GM23338 (cell line): ENCODE measurements around the gene RBM38. TPM values are rescaled to one million over a fixed set of nuclear protein-coding genes. Genes with fewer than 3 reads are reported as not detected.

Experiments used
- ATAC-seq: fragments of 200-7000 bp; cut with Tn5 transposase; 3 replicates; pipeline ENCODE4 v1.9.1; 2020
- DNase-seq: peaks from one replicate; pipeline ENCODE4 v3.0.0-alpha.2; 2015; ENCODE audit warnings: low spot score
- H2AFZ ChIP-seq: fragments of 200-600 bp; sonication (generic); 2 replicates; pipeline ENCODE4 v1.8.0; 2016; ENCODE audit warnings: antibody characterized with exemption, mild to moderate bottlenecking, moderate library complexity
- H3F3A ChIP-seq: fragments of 200-600 bp; sonication (generic); replicated peaks from 2 replicates; pipeline ENCODE4 v1.8.0; 2017; ENCODE audit warnings: antibody characterized with exemption, mixed run types, low read depth
- H3K27ac ChIP-seq: fragments of 200-600 bp; sonication (generic); 2 replicates; pipeline ENCODE4 v1.6.1; 2016; ENCODE audit warnings: low read depth
- H3K27me3 ChIP-seq: fragments of 200-600 bp; sonication (generic); 2 replicates; pipeline ENCODE4 v1.8.0; 2016; ENCODE audit warnings: mild to moderate bottlenecking, mixed run types, moderate library complexity; ENCODE audit not compliant: insufficient read depth
- H3K36me3 ChIP-seq: fragments of 200-600 bp; sonication (generic); 2 replicates; pipeline ENCODE4 v1.8.0; 2016; ENCODE audit warnings: mild to moderate bottlenecking; ENCODE audit not compliant: insufficient read depth
- H3K4me1 ChIP-seq: fragments of 200-600 bp; sonication (generic); 2 replicates; pipeline ENCODE4 v1.8.0; 2016; ENCODE audit warnings: mild to moderate bottlenecking, moderate library complexity; ENCODE audit not compliant: insufficient read depth
- H3K4me2 ChIP-seq: fragments of 200-600 bp; sonication (generic); 2 replicates; pipeline ENCODE4 v1.7.1; 2017; ENCODE audit warnings: mixed run types
- H3K4me3 ChIP-seq: fragments of 200-600 bp; sonication (generic); 2 replicates; pipeline ENCODE4 v1.6.1; 2016; ENCODE audit warnings: mixed run types
- H3K79me2 ChIP-seq: fragments of 200-600 bp; sonication (generic); replicated peaks from 2 replicates; pipeline ENCODE4 v1.8.0; 2017; ENCODE audit warnings: mild to moderate bottlenecking; ENCODE audit not compliant: insufficient read depth
- H3K9me2 ChIP-seq: fragments of 200-600 bp; sonication (generic); 2 replicates; pipeline ENCODE4 v1.8.0; 2017; ENCODE audit not compliant: insufficient read depth
- H4K20me1 ChIP-seq: fragments of 200-600 bp; sonication (generic); replicated peaks from 2 replicates; pipeline ENCODE4 v1.8.0; 2017; ENCODE audit warnings: mild to moderate bottlenecking; ENCODE audit not compliant: insufficient read depth
- H3K27ac Mint-ChIP-seq: 2 replicates; pipeline ENCODE4 v1.8.0; 2020; ENCODE audit warnings: inconsistent platforms, mild to moderate bottlenecking, moderate library complexity, mixed read lengths
- H3K27me3 Mint-ChIP-seq: 3 replicates; pipeline ENCODE4 v1.8.0; 2022; ENCODE audit warnings: low read depth, mild to moderate bottlenecking, moderate library complexity, mixed read lengths, inconsistent platforms; ENCODE audit not compliant: insufficient read depth, poor library complexity
- H3K36me3 Mint-ChIP-seq: 3 replicates; pipeline ENCODE4 v1.8.0; 2021; ENCODE audit warnings: low read depth, mild to moderate bottlenecking, inconsistent platforms, moderate library complexity, mixed read lengths
- H3K4me1 Mint-ChIP-seq: 3 replicates; pipeline ENCODE4 v1.8.0; 2020; ENCODE audit warnings: mild to moderate bottlenecking, inconsistent platforms, mixed read lengths
- H3K4me3 Mint-ChIP-seq: 3 replicates; pipeline ENCODE4 v1.8.0; 2021; ENCODE audit warnings: moderate library complexity, mild to moderate bottlenecking, inconsistent platforms, mixed read lengths
- H3K9me3 Mint-ChIP-seq: 3 replicates; pipeline ENCODE4 v1.8.0; 2020; ENCODE audit warnings: moderate library complexity, mild to moderate bottlenecking, inconsistent platforms, mixed read lengths
- CREB1 ChIP-seq: fragments of 250-450 bp; sonication (Bioruptor Pico); IDR thresholded peaks from 2 replicates; pipeline ENCODE4 v1.5.0; 2020; ENCODE audit warnings: low read depth, mild to moderate bottlenecking, moderate library complexity
- EZH2 ChIP-seq: fragments of 200-600 bp; sonication (generic); IDR thresholded peaks from one replicate; pipeline ENCODE4 v1.8.0; 2017; ENCODE audit warnings: antibody characterized with exemption, mild to moderate bottlenecking, low read depth; ENCODE audit not compliant: unreplicated experiment
- EZH2phosphoT487 ChIP-seq: fragments of 200-600 bp; sonication (generic); IDR thresholded peaks from one replicate; pipeline ENCODE4 v1.8.1; 2018; ENCODE audit warnings: antibody characterized with exemption; ENCODE audit not compliant: unreplicated experiment
- JUNB ChIP-seq: IDR thresholded peaks from one replicate; pipeline ENCODE4 v1.6.1; 2016; ENCODE audit warnings: antibody characterized with exemption; ENCODE audit not compliant: unreplicated experiment
- NANOG ChIP-seq: IDR thresholded peaks from 2 replicates; pipeline ENCODE4 v1.6.1; 2016; ENCODE audit warnings: antibody characterized with exemption, borderline replicate concordance
- POLR2AphosphoS5 ChIP-seq: IDR thresholded peaks from 2 replicates; pipeline ENCODE4 v1.6.1; 2016; ENCODE audit warnings: antibody characterized with exemption, low read depth
- STAT1 ChIP-seq: IDR thresholded peaks from one replicate; pipeline ENCODE4 v1.6.1; 2016; ENCODE audit warnings: antibody characterized with exemption; ENCODE audit not compliant: unreplicated experiment
- ZNF114 ChIP-seq: fragments of 250-450 bp; sonication (Bioruptor Pico); IDR thresholded peaks from 2 replicates; pipeline ENCODE4 v1.5.0; 2020; ENCODE audit warnings: mild to moderate bottlenecking, moderate library complexity
- ZNF331 ChIP-seq: fragments of 250-450 bp; sonication (Bioruptor Pico); IDR thresholded peaks from 2 replicates; pipeline ENCODE4 v1.5.0; 2020; ENCODE audit warnings: low read depth, mild to moderate bottlenecking, moderate library complexity
- polyA plus RNA-seq: library from polyadenylated mRNA; unstranded; fragments of >200 nt; fragmentation: Nextera tagmentation; extraction: Ambion mirVana; gene quantifications from 2 replicates; pipeline ENCODE4 v1.2.1, GENCODE V29; 2016
- total RNA-seq: library from RNA; depleted of rRNA; stranded (reverse); fragments of >200 nt; shearing (Covaris generic); gene quantifications from 2 replicates; pipeline ENCODE4 v1.2.3, GENCODE V29; 2014
- TF ChIP-seq, protein P1 (sequence below): fragments of 250-450 bp; sonication (Bioruptor Pico); IDR thresholded peaks from 2 replicates; pipeline ENCODE4 v1.5.0; 2020; ENCODE audit warnings: mild to moderate bottlenecking, moderate library complexity
- TF ChIP-seq, protein P2 (sequence below): IDR thresholded peaks from 2 replicates; pipeline ENCODE4 v1.6.1; 2016; ENCODE audit warnings: antibody characterized with exemption
- TF ChIP-seq, protein P3 (sequence below): IDR thresholded peaks from one replicate; pipeline ENCODE4 v1.6.1; 2018; ENCODE audit warnings: antibody characterized with exemption; ENCODE audit not compliant: unreplicated experiment
- TF ChIP-seq, protein P4 (sequence below), 2 experiments: fragments of 200-600 bp in 1 of 2; sonication (generic) in 1 of 2; conservative IDR thresholded peaks; 2 replicates each; pipeline versions ENCODE4 v1.5.1 to v1.6.1; 2016 to 2017; ENCODE audit warnings: antibody characterized with exemption in 2 of 2, low read depth in 2 of 2, mild to moderate bottlenecking in 2 of 2, moderate library complexity in 1 of 2

The RBM38 gene
- total and polyA plus RNA-seq, 2 experiments from 2014 or later: 22.9 to 80.5 TPM

DNA sequence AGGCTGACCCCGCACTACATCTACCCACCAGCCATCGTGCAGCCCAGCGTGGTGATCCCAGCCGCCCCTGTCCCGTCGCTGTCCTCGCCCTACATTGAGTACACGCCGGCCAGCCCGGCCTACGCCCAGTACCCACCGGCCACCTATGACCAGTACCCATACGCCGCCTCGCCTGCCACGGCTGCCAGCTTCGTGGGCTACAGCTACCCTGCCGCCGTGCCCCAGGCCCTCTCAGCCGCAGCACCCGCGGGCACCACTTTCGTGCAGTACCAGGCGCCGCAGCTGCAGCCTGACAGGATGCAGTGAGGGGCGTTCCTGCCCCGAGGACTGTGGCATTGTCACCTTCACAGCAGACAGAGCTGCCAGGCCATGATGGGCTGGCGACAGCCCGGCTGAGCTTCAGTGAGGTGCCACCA lies 16.4 kb downstream of the RBM38 start:
- Histone ChIP-seq H3K4me3 (no peak overlapping the region), H2AFZ (no peak overlapping the region), H3F3A (no peaks in the 10 kb centered on the region), H3K27me3 (no peaks in the 10 kb centered on the region), H4K20me1 (peaks cover 2% of the 10 kb centered on the region; the same call in 1 of the 2 replicates), H3K27ac (no peak overlapping the region), H3K4me1 (no peaks in the 10 kb centered on the region), H3K36me3 (peaks cover 10% of the 10 kb centered on the region; the same call in 1 of the 2 replicates), H3K79me2 (peaks cover 5% of the 10 kb centered on the region), H3K4me2 (no peak overlapping the region), H3K9me2 (no peaks in the 10 kb centered on the region)
- Mint-ChIP-seq H3K9me3 (no peaks in the 10 kb centered on the region), H3K4me1 (no peaks in the 10 kb centered on the region), H3K4me3 (no peak overlapping the region), H3K27me3 (peaks cover 7% of the 10 kb centered on the region), H3K27ac (no peak overlapping the region), H3K36me3 (peaks cover 31% of the 10 kb centered on the region; the same call in 2 of the 3 replicates)
- TF ChIP-seq, protein P1, sequence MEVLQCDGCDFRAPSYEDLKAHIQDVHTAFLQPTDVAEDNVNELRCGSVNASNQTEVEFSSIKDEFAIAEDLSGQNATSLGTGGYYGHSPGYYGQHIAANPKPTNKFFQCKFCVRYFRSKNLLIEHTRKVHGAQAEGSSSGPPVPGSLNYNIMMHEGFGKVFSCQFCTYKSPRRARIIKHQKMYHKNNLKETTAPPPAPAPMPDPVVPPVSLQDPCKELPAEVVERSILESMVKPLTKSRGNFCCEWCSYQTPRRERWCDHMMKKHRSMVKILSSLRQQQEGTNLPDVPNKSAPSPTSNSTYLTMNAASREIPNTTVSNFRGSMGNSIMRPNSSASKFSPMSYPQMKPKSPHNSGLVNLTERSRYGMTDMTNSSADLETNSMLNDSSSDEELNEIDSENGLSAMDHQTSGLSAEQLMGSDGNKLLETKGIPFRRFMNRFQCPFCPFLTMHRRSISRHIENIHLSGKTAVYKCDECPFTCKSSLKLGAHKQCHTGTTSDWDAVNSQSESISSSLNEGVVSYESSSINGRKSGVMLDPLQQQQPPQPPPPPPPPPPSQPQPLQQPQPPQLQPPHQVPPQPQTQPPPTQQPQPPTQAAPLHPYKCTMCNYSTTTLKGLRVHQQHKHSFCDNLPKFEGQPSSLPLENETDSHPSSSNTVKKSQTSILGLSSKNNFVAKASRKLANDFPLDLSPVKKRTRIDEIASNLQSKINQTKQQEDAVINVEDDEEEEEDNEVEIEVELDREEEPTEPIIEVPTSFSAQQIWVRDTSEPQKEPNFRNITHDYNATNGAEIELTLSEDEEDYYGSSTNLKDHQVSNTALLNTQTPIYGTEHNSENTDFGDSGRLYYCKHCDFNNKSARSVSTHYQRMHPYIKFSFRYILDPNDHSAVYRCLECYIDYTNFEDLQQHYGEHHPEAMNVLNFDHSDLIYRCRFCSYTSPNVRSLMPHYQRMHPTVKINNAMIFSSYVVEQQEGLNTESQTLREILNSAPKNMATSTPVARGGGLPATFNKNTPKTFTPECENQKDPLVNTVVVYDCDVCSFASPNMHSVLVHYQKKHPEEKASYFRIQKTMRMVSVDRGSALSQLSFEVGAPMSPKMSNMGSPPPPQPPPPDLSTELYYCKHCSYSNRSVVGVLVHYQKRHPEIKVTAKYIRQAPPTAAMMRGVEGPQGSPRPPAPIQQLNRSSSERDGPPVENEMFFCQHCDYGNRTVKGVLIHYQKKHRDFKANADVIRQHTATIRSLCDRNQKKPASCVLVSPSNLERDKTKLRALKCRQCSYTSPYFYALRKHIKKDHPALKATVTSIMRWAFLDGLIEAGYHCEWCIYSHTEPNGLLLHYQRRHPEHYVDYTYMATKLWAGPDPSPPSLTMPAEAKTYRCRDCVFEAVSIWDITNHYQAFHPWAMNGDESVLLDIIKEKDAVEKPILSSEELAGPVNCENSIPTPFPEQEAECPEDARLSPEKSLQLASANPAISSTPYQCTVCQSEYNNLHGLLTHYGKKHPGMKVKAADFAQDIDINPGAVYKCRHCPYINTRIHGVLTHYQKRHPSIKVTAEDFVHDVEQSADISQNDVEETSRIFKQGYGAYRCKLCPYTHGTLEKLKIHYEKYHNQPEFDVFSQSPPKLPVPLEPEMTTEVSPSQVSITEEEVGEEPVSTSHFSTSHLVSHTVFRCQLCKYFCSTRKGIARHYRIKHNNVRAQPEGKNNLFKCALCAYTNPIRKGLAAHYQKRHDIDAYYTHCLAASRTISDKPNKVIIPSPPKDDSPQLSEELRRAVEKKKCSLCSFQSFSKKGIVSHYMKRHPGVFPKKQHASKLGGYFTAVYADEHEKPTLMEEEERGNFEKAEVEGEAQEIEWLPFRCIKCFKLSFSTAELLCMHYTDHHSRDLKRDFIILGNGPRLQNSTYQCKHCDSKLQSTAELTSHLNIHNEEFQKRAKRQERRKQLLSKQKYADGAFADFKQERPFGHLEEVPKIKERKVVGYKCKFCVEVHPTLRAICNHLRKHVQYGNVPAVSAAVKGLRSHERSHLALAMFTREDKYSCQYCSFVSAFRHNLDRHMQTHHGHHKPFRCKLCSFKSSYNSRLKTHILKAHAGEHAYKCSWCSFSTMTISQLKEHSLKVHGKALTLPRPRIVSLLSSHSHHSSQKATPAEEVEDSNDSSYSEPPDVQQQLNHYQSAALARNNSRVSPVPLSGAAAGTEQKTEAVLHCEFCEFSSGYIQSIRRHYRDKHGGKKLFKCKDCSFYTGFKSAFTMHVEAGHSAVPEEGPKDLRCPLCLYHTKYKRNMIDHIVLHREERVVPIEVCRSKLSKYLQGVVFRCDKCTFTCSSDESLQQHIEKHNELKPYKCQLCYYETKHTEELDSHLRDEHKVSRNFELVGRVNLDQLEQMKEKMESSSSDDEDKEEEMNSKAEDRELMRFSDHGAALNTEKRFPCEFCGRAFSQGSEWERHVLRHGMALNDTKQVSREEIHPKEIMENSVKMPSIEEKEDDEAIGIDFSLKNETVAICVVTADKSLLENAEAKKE (CRISPR knock-in tag): no peak
- TF ChIP-seq ZNF114 (CRISPR knock-in tag) (no peak), POLR2AphosphoS5 (no peak), NANOG (no peak), STAT1 (no peak), CREB1 (no peak), ZNF331 (no peak), EZH2 (no peak), EZH2phosphoT487 (no peak), JUNB (no peak)
- TF ChIP-seq, protein P2, sequence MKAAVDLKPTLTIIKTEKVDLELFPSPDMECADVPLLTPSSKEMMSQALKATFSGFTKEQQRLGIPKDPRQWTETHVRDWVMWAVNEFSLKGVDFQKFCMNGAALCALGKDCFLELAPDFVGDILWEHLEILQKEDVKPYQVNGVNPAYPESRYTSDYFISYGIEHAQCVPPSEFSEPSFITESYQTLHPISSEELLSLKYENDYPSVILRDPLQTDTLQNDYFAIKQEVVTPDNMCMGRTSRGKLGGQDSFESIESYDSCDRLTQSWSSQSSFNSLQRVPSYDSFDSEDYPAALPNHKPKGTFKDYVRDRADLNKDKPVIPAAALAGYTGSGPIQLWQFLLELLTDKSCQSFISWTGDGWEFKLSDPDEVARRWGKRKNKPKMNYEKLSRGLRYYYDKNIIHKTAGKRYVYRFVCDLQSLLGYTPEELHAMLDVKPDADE: no peak
- TF ChIP-seq, protein P3, sequence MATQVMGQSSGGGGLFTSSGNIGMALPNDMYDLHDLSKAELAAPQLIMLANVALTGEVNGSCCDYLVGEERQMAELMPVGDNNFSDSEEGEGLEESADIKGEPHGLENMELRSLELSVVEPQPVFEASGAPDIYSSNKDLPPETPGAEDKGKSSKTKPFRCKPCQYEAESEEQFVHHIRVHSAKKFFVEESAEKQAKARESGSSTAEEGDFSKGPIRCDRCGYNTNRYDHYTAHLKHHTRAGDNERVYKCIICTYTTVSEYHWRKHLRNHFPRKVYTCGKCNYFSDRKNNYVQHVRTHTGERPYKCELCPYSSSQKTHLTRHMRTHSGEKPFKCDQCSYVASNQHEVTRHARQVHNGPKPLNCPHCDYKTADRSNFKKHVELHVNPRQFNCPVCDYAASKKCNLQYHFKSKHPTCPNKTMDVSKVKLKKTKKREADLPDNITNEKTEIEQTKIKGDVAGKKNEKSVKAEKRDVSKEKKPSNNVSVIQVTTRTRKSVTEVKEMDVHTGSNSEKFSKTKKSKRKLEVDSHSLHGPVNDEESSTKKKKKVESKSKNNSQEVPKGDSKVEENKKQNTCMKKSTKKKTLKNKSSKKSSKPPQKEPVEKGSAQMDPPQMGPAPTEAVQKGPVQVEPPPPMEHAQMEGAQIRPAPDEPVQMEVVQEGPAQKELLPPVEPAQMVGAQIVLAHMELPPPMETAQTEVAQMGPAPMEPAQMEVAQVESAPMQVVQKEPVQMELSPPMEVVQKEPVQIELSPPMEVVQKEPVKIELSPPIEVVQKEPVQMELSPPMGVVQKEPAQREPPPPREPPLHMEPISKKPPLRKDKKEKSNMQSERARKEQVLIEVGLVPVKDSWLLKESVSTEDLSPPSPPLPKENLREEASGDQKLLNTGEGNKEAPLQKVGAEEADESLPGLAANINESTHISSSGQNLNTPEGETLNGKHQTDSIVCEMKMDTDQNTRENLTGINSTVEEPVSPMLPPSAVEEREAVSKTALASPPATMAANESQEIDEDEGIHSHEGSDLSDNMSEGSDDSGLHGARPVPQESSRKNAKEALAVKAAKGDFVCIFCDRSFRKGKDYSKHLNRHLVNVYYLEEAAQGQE: no peak
- TF ChIP-seq, protein P4, sequence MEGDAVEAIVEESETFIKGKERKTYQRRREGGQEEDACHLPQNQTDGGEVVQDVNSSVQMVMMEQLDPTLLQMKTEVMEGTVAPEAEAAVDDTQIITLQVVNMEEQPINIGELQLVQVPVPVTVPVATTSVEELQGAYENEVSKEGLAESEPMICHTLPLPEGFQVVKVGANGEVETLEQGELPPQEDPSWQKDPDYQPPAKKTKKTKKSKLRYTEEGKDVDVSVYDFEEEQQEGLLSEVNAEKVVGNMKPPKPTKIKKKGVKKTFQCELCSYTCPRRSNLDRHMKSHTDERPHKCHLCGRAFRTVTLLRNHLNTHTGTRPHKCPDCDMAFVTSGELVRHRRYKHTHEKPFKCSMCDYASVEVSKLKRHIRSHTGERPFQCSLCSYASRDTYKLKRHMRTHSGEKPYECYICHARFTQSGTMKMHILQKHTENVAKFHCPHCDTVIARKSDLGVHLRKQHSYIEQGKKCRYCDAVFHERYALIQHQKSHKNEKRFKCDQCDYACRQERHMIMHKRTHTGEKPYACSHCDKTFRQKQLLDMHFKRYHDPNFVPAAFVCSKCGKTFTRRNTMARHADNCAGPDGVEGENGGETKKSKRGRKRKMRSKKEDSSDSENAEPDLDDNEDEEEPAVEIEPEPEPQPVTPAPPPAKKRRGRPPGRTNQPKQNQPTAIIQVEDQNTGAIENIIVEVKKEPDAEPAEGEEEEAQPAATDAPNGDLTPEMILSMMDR (conservative IDR thresholded peaks at IDR 0.05; ENCODE audit: low read depth in 2 of 2): no peak
- no peak for DNase-seq
- ATAC-seq: no peak
